GM19025 (cell line): Measurements from ENCODE around the gene ADD1.

Source experiments
- ATAC-seq: cut with Tn5 transposase; IDR thresholded peaks from one replicate; pipeline ENCODE4 v1.9.1; 2021; ENCODE audit warnings: mild to moderate bottlenecking, low read depth, moderate library complexity; ENCODE audit not compliant: unreplicated experiment

The ADD1 gene

DNA sequence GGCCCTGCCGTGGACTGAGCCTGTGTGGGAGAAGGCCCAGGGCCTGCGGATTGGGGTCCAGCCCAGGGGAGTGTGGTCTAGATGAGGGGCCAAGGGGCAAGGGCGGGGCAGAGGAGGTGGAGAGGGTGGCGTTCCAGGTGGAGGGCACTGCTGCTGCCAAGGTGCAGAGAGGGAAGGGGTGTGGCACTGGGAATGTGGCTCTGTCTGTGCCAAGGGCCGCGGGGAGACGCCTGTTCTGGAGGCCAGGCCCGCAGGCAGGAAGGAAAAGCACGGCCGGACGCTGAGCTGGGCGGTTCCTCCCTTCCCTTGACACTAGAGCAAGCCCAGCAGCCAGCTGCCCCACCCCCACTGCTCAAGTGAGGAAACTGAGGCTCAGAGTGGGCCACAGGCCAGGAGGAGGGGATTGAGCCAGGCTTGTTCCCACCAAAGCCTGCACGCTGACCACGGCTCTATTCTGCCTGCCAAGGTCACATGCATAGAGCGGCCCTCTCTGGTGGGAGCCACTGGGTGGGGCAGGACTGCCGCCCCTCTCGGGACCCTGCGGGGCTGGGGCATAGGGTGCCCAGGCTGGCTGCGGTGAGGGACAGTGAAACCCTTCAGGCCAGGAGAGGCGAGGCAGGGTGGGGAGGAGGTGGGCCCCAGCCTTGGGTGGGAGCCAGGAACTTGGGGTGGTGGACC, 37.8 kb upstream of the ADD1 start:
- ATAC-seq, result no peak

DNA sequence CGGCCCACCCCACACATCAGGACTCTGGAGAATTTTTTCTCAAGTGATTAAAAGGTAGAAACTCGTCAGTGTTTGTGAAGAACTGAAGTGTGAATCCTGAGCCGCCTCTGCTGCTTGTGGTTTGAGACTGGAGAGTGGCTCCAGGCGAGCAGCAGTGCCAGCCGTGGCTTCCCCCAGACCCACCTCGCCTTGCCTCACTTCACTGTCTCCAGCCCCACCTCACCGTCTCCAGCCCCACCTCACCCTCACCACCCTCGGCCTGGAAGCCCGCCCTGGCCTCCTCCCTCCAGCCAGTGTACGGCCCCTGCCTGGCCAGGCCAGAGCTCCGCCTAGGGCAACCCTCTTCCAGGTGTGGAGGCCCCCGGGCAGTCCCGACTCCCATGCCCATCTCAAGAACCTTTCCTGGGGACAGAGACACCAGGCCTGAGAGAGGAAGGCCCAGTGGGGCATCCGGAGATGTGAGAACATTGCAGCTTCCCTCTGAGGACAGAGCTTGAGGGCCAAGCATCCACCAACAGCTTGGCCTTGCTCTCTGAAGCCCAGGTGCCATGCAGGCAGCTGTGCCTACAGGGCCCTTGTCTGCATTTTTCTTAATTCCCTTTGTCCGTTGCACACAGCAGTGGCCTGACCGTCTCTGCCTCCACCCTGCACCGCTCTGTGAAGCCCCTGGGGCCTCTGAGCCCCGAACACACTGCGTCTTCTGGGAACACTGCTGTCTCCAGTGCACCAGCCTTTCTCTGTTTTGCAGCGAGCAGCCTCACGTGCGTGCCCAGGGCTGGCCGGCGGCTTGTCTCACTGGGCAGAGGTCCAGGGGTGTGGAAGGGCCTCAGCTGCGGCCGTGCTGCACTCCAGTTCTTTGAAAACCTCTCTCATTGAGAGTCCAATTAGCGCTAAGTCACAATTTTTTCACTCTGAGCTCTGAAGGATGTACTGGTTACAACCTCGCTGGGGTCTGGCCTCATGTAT, 37.0 kb upstream of the ADD1 start:
- ATAC-seq, result no peak

DNA sequence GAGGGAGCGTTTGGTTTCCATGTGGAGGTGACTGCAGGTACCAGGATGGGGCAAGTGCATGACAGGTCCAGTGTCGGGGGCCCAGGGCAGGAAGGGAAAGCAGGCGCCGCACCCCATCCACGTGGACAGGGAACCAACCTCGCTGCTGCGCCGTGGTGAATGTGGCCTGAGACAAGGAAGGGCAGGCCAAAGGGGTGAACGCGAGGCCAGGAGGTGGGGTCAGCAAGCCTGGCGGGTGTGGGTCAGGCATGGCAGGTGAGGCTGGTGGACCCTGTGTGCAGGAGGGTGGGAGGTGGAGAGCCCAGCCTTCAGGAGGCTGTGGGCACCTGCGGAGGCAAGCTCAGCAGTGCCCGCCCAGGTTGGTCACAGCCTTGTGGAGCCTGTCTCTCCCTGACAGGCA, 36.1 kb upstream of the ADD1 start:
- no peak for ATAC-seq

DNA sequence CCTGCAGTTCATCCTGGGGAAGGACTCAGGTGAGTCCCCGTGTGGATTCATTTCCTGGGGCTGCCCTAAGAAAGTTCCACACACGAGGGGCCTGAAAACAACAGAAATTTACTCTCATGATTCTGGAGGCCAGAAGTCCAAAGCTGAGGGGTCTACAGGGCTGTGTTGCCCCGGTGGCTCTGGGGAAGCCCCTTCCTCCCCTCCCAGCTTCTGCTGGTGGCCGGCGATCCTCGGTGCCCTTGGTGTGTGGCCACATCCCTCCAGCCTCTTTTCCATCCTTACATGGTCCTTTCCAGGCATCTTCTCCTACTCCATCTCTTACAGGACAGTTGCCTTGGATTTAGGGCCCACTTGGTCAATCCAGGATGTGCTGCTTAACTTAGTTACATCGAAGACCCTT, 35.6 kb upstream of the ADD1 start:
- no peak for ATAC-seq

DNA sequence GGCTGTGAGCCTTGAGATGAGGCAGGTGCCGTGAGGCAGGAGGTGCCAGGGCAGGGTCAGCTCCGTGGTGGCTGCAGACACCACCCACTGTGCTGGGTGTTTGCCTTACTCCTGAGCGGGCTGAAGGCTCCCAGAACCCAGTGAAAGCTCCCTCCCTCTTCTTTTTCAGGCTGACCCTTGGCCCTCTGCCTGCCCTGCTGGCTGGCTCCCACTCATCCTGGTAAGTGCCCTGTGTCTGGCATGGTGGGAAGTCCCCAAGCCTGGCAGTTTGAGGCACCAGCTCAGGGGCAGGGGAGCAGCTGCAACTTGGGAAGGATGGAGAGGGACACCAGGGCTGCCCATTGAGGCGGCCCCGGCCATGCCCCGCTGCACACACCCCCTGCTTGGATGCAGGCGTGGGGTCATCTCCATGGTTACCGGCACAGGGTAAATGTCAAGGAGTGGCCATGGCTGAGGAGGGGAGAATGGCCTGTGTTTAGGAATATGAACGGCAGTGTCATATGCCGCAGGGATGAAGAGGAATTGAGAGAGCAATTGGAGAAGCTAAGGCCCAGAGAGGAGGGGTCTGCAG, 33.9 kb upstream of the ADD1 start:
- ATAC-seq, result no peak

- no peak for ATAC-seq
Observed at GRCh38 chr4:2810388-2810787, 33.3 kb upstream of the ADD1 start.

DNA sequence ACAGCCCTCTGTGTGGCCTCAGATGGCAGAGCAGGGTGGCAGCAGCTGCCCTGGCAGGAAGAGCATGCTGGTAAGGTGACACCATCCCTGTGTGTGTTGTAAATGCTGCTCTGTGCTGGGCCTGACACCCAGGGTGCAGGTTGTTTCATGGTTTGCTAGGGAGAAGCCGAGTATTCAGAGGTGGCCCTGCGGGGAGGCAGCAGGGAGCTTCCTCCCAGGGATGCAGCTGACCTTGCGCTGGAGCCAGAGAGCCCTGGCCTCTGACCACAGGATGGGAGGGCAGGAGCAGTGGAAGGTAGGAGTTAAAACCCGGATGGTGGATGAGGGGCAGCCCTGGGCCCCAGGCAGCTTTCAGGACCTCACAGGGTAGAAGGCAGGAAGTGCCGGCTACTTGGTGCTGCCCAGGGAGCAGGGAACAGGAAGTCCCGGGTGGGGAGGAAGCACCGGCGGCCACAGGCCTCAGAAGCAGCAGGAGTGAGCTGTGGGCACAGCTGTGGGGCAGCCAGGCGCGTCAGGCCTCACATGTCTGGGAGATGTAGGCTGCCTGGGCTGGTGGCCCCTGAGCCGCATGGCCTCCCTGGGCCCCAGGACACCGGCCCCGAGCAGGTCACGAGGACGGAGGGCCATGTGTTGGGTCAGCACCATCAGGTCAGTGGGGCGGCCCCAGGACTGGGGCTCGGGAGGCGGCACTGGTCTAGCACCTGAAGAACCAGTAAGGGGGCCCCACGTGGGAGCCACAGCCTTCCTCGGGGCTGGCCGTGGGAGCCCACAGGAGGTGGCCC, 31.6 kb upstream of the ADD1 start:
- peak; percentile 62 for ATAC-seq

- no peak for ATAC-seq
Observed at GRCh38 chr4:2812612-2813354, 30.9 kb upstream of the ADD1 start.

DNA sequence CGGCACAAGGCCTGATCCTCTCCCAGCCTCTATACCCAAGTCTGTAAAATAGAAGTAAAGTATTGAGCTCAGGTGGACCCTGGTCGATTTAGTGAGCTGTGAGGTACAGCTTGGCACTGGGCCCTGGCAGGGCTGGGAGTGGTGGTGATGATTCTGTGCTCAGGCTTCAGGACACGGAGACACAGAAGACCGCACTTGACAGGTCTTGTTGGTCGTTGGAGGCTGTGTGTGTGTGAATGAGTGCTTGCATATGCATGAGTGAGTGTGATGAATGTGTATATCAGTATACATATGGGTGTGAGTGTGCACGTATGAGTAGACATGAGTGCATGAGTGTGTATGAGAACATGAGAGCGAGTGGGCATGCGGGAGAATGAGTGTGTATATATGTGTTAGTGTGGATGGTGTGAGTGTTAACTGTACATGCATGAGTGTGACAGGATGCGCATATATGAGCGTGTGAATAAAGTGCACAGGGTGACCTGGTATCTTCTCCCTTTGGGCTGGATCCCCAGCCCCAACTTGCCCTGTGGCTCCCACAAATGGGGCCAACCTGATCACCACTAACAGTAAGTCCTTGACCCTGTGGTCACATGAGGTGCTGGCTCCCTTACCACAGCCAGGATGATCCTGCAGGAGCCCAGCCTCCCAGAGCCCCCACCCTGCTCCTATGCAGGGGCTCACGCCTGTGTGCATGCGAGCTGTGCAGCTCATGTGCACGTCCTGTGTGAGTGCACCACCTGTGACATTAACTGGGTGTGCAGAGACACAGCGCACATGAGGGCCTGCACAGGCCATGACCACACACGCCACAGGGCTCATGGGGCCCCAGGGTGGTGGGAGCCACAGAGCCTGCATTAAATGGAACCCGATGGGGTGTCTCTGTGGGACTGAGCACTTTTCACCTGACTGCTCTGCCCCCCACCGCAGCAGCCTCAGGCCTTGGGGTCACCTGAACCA, 29.9 kb upstream of the ADD1 start:
- ATAC-seq, result no peak

DNA sequence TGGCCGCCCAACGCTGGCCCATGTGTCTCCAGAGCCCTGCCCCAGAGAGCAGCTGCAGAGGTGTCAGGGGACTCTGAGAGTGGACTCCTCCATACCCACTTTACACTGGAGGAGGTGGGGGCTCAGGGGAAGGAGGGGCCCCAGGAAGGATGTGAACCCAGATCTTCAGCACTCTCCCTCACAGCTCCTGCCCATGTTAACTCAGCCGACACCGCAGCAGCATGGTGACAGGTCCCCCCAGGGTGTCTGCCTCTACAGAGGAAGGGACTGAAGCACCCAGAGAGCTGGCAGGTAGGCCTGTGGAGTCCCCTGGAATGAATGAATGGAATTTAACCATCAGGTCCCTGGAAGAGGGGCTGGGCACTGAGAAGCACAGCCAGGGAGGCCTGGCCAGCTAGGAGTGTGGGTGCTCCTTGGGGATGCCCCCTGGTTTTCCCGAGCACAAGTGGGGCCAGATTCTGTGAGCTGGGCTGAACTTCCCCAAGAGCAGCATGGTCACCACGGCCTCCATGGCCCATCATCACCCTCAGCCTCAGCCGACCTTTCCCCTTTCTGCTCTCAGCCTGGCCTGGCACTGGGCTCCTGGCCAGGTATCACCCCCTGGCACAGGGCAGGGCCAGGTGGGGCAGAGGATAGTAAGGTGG, 28.9 kb upstream of the ADD1 start:
- ATAC-seq, result no peak

DNA sequence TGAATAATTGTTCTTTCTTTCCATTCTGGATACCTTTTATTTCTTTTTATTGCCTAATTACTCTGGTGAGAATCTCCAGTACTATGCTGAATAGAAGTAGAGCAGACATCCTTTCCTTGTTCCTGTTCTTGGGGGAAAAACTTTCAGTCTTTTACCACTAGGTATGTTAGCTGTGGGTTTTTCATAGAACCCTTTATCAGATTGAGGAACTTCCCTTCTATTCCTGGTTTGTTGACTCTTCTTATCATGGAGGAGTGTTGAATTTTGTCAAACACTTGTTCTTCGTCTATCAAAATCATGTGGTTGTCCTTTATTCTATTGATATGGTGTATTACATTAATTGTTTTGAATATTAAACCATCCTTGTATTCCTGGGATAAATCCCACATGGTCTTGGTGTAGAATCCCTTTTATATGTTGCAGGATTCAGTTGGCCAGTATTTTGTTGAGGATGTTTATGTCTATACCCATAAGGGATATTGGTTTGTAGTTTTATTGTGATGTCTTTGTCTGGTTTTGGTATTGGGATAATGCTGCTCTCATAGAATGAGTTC, 27.2 kb upstream of the ADD1 start:
- ATAC-seq, result no peak

GRCh38 chr4:2817137-2817536, 26.5 kb upstream of the ADD1 start:
- no peak for ATAC-seq

GRCh38 chr4:2817701-2818350, 25.8 kb upstream of the ADD1 start:
- no peak for ATAC-seq

GRCh38 chr4:2818351-2818939, 25.2 kb upstream of the ADD1 start:
- ATAC-seq, result no peak

DNA sequence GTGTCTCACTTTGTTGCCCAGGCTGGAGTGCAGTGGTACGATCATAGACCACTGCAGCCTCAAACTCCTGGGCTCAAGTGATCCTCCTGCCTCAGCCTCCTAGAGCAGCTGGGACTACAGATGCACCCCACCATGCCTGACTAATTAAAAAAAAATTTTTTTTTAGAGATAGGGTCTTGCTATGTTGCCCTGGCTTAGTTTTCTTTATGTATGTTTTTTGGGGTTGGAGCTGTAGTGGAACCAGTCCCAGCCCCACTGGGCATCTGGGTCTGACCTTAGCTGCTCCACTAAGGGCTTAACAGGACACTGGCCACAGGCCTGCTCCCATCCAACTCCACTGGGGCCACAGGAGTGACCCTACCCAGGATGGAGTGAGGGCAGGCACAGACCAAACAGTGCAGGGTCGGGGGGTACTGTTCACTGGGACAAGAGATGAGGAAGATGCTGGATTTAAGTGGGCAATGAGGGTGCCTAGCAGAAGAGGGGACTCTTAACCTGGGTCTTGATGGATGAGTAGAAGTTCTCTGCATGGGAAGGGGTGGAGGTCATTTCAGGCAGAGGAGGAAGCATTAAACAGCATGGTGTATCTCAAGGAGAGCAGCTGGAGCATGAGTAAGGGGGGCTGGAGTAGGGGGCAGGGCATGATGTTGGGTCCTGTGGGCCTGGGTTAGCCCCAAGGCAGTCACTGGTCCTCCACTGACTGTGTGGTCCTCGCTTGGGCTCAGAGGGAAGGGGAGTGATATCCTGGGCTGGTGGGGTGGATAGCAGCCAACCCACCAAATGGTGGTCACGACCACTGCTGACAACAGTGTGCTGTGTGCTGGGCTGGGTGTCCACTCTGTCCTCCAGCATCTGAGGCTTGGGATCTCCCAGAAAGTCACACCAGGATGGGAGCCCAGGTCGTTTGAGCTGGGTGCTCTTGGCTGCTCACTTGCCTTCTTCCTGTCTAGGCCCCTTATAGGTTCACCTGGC, 24.1 kb upstream of the ADD1 start:
- no peak for ATAC-seq
